C4-2B (cell line): ENCODE results near the gene TIGAR.

Experiments used
- H3K27ac ChIP-seq: fragments of 450-650 bp; 2 replicates; pipeline ENCODE4 v1.5.1; 2017
- ZFX ChIP-seq: fragments of 450-650 bp; IDR thresholded peaks from 2 replicates; pipeline ENCODE4 v1.6.1; 2017
- TF ChIP-seq, protein P1 (sequence below): fragments of 450-650 bp; conservative IDR thresholded peaks from 2 replicates; pipeline ENCODE4 v1.5.1; 2017; ENCODE audit warnings: mild to moderate bottlenecking

The TIGAR gene

DNA sequence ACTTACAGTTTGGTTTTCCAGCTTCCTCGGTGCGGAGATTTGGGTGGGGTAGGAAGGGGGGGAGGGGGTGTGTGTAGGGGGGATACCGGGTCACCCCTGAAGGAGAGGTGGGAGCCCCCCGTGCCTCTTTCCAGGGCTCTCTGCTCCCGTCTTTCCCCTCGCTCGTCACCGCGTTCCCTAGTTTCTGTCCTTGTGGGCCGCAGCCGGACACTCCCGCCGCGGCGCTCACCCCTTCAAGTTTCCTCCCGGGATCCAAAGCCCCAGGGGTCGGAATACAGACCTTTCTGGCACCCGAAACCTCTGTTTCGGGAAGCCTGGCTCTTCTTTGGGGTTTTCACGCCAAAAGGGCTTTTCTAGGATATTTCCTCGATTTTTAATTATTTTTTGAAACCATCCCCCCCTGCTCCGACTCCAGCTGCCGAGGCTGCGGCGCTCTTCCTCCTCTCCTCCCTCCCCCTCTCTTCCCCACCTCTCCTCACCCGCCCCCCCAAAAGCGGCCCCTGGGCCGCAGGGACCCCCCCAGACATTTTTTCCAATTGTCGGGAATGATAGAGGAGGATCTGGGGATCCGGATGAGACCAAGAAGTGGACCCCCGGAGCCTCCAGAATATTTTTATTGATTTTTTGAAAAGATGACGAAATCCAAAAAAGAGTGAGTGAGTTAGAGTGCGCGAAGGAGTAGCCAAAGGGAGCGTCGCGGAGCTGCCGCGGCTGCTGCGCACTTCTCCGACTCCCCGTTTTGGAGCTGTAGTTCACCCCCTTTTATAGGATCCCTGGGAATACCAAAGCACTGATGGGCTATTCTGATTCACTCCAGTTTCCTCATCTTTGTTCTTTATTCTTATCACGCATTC lies 45.8 kb upstream of the TIGAR start:
- no peak overlapping the region for H3K27ac ChIP-seq
- TF ChIP-seq ZFX, result no peak
- TF ChIP-seq, protein P1, sequence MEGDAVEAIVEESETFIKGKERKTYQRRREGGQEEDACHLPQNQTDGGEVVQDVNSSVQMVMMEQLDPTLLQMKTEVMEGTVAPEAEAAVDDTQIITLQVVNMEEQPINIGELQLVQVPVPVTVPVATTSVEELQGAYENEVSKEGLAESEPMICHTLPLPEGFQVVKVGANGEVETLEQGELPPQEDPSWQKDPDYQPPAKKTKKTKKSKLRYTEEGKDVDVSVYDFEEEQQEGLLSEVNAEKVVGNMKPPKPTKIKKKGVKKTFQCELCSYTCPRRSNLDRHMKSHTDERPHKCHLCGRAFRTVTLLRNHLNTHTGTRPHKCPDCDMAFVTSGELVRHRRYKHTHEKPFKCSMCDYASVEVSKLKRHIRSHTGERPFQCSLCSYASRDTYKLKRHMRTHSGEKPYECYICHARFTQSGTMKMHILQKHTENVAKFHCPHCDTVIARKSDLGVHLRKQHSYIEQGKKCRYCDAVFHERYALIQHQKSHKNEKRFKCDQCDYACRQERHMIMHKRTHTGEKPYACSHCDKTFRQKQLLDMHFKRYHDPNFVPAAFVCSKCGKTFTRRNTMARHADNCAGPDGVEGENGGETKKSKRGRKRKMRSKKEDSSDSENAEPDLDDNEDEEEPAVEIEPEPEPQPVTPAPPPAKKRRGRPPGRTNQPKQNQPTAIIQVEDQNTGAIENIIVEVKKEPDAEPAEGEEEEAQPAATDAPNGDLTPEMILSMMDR, result no peak

DNA sequence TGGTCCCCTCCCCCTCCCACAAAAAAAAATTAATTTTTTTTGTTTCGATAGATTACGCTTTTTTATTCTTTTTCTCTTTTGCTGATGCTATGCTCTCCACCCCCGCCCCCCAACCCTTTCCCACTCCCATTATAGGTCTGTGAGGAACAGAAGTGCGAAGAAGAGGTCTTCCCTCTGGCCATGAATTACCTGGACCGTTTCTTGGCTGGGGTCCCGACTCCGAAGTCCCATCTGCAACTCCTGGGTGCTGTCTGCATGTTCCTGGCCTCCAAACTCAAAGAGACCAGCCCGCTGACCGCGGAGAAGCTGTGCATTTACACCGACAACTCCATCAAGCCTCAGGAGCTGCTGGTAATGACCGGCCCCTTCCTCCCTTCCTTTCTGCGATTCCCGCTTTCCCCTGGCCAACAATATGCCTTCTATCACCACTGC lies 45.1 kb upstream of the TIGAR start:
- TF ChIP-seq, protein P1, result no peak
- TF ChIP-seq ZFX, result no peak
- H3K27ac ChIP-seq, result no peak overlapping the region

DNA sequence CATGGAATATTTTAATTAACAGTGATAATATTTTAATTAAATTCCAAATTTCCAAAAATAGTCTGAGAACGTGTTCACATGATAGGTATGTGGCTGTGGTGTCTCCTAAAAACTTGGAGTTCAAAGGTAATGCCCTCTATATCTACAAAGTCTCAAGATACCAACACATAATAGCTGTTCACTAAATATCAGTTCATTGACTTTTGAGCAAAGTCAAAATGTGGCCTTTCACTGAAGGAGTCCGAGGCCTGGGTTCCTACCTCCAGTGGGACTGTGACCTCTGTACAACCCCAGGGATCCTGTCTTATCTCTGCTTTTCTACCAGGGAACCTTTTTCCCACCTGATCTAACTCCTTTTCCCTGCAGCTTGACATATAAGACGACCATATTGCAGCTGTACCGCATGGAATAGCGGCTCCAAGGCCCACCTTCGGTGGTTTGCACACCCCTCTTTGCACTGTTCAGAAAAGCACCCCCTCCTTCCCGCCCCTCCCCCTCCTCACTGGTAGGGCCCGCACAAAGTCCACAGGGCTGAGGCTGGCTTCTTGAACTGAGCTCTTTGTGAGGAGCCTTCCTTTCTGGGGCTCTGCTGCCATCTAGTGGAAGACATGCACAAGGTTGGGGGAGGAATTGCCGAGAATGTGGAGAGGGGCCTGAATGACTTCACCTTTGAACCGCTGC lies 44.3 kb upstream of the TIGAR start:
- H3K27ac ChIP-seq, result no peak overlapping the region
- TF ChIP-seq, protein P1, result peak; percentile 93
- TF ChIP-seq ZFX, result no peak

DNA sequence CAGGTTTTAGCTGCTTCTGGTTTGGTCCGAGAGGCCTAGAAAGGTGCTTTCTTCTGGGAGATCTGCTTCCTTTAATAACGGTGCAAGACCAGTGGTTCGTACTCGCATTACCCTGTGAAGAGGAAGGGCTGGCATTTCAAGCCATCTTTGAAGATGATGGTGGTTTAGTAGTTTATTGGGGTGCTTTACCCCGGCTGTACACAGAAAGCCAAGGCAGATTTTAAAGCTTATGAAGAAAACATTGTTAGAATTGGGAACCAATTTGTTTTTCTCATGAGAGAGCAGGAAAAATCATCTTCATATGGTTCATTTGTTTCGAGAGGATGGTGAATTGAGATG lies 43.8 kb upstream of the TIGAR start:
- TF ChIP-seq, protein P1, result peak; percentile 80
- TF ChIP-seq ZFX, result no peak

DNA sequence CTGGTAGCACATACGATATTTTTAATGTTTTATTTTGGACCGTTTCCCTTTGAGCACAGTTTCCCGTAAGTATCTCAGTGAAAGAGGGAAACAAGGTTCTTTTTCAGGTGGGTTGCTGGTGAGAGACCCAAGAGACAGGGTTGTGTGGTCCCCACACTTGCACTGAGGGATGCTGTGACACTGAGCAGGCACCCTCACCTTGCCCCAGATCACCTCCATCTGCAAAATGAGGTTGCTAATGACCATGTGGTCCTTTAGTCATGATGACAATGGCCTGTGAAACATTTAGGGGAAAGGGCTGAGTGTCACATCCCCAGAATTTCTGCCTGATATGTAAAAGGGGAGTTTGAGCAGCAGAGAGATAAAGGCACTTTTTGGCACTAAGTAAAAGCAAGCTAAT lies 43.2 kb upstream of the TIGAR start:
- H3K27ac ChIP-seq, result no peak overlapping the region
- TF ChIP-seq, protein P1, result no peak

More for the DNA sequence above, 43.8 kb upstream of the TIGAR start:
- no peak overlapping the region for H3K27ac ChIP-seq

DNA sequence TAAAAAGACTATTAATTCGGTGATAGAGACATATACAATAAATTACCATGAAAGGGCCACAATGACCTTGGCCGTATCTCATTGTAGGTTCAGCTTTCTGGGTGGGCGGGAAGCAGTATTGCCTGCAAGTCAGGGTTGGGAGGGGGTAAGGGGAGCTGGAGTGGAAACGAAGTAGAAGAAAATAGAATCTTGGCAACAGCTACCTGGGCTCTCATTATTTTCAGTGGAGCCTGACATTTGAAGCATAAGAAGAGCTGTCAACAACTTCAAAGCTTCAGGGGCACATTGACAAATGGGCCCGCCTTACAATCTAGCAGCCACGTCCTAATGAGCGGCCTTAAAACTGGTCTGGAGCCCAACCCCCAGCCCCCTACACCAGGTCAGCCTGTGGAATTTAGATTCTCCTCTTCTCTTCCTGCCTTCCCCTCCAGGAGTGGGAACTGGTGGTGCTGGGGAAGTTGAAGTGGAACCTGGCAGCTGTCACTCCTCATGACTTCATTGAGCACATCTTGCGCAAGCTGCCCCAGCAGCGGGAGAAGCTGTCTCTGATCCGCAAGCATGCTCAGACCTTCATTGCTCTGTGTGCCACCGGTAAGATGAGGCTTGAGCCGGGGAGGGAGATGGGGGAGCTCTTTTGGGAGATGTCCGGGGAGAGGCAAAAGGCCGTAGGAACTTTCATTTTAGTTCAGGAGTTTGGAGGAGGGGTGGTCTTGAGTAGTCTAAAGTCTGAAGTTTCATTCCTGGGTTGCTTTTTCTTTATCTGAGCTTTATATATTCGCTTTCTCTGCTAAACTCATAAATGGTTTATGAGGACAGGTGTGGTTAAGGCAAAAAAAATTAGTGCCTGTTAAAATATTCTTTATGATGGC lies 42.5 kb upstream of the TIGAR start:
- TF ChIP-seq, protein P1, result no peak
- TF ChIP-seq ZFX, result no peak
- H3K27ac ChIP-seq, result no peak overlapping the region
